HG03196 (cell line): ENCODE measurements around the gene PTGIS.

Experiments used
- ATAC-seq: cut with Tn5 transposase; IDR thresholded peaks from one replicate; pipeline ENCODE4 v1.9.1; 2021; ENCODE audit not compliant: unreplicated experiment

Gene PTGIS

DNA sequence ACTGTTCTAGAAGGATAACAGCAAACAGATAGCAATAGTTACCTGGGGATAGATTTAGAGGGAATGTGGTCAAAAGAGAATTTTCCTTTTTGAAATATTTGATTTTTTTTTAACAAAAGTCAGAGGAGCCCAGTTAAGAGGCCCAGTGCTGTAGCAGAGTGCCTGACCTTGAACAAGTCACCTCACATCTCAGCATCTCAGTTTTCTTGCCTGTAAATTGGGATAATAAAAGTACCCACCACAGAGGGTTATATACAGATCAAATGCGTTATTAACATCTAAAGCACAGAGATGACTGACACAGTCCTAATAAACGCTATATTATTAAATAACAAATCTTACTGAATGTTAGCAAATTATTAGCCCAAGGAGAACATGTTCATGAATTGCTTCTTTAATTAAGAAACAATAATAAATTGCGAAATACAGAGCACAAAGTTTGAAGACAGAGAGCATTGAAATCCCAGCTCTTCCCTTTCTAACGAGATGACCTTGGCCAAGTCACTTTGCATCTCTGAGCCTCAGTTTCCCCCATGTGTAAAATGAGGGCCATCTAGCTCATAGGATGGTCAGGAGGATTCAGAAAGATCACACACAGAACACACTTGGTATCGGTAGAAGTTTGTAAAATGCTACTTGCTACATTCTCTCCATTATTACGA is 35.5 kb downstream of the PTGIS start:
- no peak for ATAC-seq

DNA sequence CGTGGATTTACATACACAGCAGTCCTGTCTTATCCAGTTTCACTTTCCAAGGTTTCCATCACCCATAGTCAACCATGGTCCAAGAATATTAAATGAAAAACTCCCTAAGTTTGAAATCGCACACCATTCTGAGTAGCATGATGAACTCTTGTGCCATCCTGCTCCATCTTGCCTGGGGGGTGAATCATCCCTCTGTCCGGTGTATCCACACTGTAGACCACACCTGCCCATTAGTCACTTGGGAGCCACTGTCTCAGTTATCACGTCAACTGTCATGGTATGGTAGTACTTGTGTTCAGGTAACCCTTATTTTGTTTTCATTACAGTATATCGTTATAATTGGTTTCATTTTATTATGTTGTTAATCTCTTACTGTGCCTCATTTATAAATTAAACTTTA is 38.5 kb downstream of the PTGIS start:
- ATAC-seq, result no peak

DNA sequence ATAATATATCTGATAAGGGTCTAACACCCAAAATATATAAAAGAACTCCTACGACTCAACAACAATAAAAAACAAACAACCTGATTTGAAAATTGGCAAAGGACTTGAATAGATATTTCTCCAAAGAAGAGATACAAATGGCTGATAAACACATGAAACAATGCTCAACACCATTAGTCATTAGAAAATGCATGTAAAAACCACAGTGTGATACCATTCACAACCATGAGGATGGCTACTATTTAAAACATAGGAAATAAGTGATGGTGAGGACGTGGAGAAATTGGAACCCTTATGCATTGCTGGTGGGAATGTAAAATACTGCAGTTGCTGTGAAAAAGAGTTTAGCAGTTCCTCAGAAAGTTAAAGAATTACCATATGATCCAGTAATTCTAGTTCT is 41.4 kb downstream of the PTGIS start:
- ATAC-seq, result no peak

DNA sequence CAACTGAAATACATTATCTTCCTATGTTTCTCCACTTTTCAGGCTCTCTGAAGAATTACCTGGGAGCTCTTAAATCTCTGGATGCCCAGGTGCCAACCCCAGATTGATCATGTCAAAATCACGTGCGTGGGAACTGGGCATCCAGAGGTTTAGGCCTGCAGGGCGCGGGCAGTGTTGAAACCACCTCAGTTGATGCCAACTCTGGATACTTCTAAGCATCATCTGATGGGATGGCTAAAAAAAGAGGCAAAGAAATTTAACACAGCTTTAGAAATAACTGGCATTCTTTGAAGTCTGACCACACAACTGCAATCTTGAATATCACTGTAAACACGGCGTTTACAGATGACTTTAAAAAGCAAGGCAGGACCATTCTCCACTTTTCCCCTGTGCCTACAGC is 41.9 kb downstream of the PTGIS start:
- ATAC-seq, result no peak

DNA sequence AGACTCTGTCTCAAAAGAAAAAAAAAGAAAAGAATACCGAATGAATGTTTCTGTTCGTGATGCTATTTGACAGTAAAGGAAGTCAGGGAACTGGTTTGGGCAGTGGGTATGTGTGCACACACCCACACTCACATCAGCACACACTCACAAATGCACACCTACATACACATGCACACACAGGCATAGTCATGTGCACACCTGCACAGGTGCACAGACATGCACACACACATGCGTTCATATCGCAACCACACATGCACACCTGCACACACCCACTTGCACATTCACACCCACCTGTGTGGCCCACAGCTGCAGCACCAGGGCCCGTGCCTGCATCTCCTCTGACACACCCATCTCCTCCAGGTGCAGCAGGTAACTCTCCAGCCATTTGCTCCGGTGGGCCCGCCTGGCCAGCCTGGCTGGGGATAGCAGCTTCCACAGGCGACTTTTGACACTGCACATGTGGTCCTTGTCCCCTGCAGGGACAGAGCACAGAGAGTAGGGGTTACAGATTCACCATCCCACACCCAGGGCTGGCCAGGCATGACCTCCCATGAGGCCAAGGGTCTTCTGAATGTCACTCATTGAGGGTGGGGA is 44.1 kb downstream of the PTGIS start:
- no peak for ATAC-seq

DNA sequence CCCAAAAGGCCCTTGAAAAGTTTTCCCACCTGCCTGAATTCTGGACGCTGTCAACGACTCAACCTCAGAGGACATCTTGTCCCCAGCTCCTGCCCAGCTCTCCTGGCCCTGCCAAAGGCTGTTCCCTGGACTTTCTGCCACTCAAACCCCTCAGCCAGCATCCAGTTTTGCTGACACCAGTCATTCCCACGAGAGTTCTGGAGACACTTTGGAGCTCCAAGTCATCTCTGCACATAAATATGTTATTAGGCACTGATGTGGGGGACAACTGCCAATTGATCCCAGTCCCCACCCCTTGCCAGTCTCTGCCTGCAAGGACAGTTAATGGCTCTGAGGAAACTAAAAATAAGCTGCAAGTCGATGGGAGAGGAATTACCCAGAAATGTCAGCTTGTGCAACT is 46.6 kb downstream of the PTGIS start:
- no peak for ATAC-seq

DNA sequence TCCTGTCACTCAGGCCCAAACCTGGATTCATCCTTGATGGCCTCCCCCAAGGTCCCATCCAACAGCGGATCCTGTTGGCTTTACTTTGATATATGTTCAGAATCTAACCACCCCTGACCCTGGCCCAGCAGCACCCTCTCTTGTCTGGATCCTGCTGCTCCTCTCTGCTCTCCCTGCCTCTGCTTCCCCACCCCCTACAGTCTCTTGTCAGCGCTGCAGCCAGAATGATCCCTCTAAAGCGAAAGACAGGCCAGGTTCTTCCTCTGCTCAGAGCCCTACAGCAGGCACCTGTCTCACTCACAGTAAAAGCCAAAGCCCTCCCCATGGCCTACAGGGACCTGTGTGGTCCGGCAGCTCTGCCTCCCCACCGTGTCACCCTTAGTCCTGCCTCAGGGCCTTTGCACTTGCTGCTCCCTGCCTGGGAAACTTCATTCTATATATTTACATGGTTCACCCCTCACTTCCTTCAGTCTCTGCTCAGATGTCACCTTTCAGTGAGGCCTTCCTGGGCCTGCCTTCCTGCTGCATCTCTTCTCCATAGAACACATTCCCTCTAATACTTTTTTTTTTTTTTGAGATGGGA is 48.1 kb downstream of the PTGIS start:
- ATAC-seq, result no peak

DNA sequence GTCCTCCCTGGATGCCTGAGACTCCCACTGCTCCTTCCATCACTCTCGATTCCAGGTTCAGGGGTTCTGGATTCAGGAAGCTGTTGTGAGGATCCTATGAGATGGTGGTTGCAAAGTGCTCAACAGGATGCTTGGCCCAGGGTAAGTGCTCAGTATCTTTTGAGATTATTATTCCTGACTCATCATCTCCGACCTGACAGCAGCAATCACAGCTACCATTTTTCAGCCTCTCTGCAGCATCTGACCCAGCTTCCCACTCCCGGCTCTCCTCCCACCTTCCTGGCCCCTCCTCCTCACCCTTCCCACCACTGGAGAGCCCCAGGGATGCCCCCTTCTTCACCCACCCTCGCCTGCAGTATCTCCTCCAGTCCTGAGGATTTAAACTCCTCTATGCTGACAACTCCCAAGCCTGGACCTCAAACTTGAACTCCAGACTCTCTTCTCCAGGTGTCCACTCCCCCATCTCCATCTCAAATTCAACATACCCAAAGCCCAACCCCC is 48.7 kb downstream of the PTGIS start:
- ATAC-seq, result no peak

DNA sequence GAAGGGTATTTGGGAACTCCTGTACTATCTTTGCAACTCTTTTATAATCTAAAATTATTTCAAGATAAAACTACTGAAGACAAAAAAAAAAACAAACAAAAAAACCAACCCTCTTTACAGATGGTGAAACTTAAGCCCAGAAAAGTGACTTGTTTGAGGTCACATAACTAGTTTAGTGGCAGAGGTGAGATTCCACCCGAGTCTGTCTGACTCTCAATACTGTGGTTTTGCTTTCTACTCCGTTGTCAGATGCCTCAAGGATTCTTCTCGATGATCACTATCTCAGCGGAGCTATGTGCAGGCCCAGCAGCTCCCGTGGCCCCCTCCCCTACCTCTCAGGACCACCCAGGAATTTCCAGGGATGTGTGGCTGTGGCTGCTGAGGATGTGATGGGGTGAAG is 49.4 kb downstream of the PTGIS start:
- ATAC-seq, result no peak

DNA sequence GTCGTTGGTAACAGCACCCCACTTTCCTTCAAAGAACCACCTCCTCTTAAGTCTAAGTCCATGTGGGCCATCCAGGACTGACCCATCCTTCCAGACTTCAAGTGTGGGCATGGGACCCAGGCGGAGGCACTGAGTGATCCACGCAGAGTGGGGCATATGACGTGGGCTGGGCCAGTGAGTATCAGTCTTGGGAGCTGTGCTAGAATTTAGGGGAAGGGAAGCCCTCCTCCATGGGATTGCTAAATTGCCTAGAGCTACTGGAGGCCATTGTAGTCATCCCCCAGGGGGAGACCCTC is 50.2 kb downstream of the PTGIS start:
- no peak for ATAC-seq

DNA sequence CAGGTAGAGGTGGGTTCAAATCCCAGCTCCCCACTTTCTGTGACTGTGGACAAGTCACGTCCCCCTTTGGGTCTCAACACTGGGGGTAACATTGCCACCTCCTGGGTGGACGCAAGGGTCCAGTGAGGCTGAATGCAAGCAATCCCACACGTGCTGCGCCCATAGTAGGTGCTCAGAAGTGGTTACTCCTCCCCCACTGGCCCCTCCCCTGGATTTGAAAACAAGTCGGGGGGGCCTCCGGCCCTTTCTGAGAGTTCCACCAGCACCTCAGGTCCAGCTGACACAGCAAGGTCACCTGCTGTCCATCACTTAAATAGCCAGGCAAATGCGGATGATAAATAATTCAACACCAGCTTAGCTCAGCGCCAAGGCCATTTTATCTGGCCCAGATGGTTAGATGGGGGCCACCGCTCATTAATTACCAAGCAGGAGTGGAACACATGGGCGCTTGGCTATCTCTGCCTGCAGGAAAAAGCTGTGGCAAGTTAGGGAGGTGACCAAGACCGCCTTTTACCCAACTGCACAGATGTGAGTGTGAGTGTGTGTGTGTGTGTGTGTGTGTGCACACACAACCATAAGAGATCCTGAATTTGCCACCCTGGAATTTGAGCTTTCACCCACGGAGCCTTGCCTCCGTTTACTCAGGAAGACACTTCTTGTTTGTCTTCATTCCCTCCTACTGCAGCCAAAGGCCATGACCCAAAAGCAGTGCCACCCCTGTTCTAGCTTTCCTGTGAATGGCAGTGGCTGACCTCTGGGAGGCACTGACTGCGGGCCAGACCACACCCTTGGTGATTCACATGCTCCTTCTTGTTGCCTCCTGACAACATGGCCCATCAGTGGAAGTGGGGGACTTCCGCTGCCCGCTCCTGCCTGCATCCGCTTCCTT is 50.8 kb downstream of the PTGIS start:
- ATAC-seq, result no peak

DNA sequence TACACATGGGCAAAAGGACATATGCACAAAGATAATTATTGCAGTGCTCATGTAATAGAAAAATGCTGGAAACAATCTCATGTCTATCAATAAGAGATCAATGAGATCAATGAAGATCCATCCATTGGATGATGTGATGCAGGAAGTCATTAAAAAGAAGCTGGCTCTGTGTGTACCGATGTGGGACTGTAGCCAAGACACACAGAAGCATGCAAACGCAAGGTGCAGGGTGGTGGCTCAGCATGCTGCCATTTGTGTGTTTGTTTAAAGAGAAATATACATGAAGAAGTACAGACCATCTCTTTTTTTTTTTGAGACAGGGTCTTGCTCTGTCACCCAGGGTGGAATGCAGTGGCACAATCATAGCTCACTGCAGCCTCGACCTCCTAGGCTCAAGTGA is 52.4 kb downstream of the PTGIS start:
- no peak for ATAC-seq

DNA sequence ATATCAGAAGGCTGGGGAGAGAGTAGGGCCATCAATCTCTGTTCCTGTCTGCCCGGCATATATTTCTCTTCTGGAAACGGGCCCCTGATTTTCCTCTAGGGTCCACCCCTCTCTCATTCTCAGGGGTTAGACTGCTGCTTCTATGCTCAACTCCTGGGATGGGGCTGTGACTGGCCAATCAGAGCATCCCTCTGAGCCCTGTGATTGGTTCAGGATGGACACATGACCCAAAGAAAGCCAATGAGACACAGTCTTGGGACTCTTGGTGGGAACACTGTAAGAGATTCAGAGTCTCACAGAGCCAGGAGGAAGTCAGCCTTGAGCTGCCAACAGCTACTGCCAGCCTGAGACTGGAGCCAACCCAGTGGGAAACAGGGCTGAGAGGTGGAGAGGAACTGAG is 54.4 kb downstream of the PTGIS start:
- no peak for ATAC-seq

DNA sequence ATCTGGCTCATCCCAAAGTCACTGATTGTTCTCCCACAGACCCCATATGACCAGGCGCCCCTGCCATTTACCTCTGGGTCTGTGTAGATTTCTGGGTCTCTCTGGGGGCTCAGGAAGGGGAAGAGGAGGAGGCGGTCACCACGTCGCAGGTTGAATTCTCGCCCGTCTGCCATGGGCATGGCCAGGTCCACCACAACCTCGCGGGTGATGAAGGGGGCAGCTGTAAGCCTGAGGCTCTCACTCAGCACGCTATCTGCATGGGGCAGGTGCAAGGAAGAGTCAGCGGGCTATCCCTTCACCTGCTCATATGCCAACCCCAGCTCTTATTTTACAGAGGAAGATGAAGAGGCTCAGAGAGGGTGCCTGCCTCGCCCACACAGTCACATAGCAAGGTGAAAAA is 54.9 kb downstream of the PTGIS start:
- no peak for ATAC-seq

DNA sequence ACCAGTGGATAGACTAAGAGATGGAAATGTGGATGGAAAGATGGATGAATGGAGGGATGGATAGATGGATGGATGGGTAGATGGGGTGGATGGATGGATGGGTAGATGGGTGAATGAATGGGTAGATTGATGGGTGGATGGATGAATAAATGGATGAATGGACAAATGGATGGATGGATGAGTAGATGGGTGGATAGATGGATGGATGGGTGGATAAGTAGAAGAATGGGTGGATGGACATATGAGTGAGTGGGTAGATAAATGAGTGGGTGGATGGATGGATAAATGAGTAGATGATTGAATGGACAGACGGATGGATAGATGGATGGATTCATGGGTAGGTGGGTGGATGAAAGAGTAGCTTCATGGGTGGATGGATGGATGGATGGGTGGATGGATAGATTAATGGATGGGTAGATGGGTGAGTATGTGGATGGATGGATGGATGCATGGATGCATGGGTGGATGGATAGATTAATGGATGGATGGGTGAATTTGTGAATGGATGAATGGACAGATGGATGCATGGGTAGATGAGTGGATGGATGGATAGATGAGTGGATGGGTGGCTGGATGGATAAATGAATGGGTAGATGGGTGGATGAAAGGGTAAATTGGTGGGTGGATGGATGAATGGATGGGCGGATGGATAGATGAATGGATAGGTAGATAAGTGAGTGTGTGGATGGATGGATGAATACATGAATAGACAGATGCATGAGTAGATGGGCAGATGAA is 56.0 kb downstream of the PTGIS start:
- no peak for ATAC-seq

DNA sequence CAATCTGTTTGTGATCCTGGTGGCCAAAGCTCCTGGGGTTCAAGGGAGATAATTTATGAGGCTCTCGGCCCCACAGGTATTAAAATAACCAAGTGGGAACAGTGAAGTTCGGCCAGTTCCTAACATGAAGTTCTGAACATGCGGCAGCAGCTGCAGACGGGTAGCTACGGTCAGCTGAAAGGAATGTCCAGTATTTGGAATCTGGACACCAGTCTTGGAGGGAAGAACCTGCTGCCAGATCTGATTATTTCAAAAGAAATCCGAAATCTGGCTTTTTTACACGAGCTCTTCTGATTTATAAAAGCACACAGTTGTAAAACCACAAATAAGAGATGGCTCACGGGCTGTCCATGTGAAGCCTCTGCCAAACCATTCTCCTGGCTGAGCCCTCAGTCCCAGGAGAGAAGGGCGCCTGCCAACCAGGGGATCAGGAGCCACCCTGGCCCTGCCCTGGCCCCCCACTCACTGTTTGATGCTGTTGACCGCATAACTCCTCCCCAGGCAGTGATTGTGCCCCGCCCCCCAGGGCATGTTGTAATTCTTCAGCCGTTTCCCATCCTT is 57.3 kb downstream of the PTGIS start:
- no peak for ATAC-seq

DNA sequence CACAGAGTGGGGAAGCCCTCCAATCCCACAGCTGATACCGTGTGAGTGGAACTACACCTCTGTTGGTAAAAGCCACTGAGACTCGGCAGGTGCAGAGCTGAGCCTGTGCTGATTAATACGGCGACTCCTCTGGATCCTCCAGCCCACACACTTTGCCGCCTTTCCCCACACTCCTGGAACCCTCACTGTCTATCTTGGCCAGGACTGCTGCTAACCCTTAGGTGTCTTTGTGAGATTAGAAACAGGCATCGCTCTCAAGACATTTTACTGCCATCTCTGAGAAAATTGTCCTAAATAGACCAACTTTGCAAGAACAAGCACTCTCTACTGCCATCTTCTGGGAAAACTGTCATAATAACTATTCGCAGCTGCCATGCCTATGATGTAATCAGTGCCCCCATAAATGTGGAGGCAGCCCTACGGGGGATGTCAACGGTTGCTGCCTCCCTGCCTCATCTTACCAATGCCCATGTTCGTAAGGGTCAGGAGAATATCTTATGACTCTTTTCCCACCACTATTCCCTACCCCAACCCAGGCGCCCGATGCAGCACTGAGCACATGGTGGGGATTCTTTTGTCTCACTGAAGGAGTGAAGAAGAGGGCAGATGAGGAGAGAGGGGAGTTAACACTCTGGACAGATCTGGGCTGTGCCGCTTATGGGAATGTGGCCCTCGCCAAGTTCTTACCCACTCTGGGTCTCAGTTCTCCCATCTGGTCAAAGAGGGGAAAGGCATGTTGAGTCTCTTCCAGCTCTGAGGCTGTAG is 59.3 kb downstream of the PTGIS start:
- ATAC-seq, result no peak

DNA sequence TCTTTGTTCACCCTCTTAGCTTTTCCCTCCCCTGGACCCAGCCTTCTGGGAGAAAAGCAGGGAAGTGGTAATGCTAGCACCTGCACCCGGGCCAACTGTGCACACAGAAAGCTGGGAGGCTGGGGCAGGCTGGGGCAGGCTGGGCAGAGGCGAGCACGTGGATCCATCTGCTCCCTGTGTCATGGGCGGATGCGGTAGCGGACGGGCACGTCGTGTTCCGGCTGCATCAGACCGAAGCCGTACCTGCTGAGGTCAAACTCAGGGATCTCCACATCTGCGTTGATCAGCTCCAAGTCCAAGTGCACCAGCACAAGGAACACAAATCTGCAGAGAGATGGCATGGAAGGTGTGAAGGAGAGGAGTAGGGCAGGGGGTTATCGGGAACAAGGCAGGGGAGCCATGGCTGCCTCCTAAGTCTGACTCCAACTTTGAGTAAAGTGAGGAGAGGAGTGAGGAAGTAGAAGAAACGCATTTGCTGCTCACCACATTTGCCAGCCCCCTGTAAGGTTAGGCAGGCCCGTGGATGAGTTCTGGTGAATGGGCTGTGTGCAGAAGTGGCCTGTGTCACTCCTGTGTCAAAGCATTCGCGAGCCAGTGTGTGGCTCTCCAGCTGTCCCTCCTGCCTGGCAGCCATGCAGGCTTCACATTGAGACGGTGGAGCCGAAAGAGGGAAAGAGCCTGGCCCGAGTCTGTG is 60.0 kb downstream of the PTGIS start:
- no peak for ATAC-seq

DNA sequence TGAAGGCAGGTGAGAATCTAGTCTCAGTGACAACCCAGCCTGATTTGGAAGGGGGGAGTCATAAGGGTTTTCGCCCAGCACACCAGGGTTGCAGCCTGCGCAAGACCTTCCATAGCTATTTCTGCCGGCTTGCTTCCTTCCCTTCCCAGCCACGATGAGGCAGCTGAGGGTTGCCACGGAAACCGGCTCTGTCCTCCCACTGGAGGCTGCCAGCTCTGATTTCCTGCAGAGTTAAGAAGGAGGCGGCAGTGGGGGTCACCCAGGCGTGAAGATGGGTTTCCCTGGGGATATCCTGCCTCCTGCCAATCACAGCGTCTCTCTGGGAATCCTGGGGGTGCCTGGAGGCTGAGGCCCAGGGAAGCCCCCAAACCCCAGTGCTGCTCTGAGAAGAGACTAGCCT is 62.4 kb downstream of the PTGIS start:
- ATAC-seq, result no peak

DNA sequence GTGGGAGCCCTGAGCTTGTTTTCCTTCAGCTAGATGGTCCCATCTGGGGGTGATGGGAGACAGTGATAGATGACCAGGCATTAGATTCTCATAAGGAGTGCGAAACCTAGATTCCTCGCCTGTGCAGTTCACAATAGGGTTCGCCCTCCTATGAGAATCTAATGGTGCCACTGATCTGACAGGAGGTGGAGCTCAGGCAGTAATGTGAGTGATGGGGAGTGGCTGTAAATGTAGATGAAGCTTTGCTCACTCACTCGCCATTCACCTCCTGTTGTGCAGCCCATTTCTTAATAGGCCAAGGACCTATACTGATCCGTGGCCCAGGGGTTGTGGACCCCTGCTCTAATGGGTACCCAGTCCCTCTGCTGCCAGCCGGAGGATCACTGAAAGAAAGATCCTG is 64.8 kb downstream of the PTGIS start:
- ATAC-seq, result no peak
